GM10266 (cell line): ENCODE measurements around the gene TRABD2B.

Experiments
- DNase-seq: peaks from one replicate; pipeline ENCODE4 v3.0.0; 2012; ENCODE audit errors: extremely low spot score
- TF ChIP-seq, protein P1 (sequence below): IDR thresholded peaks from 2 replicates; pipeline ENCODE4 v1.5.1; 2012; ENCODE audit warnings: mild to moderate bottlenecking, low read depth; ENCODE audit not compliant: control insufficient read depth, insufficient read depth; ENCODE audit errors: missing control alignments

Gene TRABD2B

DNA sequence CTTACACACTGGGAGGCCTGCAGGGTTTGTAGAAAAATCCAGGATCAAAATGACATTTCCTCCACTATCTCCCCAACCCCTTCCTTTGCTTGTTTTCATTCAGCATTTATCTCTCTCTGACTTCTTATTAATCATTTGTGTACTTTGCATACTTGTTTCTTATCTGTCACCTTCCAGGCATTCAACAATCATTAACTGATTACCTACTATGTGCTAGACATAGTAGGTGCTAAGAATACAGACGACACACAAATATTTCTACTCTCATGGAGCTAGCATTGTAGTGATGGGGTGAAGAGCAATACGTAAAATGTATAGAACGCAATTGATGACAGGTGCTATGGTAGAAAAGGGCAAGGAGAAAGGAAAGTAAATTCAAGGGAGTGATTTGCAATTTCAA lies 20.9 kb downstream of the TRABD2B start:
- no peak for DNase-seq
- TF ChIP-seq, protein P1, sequence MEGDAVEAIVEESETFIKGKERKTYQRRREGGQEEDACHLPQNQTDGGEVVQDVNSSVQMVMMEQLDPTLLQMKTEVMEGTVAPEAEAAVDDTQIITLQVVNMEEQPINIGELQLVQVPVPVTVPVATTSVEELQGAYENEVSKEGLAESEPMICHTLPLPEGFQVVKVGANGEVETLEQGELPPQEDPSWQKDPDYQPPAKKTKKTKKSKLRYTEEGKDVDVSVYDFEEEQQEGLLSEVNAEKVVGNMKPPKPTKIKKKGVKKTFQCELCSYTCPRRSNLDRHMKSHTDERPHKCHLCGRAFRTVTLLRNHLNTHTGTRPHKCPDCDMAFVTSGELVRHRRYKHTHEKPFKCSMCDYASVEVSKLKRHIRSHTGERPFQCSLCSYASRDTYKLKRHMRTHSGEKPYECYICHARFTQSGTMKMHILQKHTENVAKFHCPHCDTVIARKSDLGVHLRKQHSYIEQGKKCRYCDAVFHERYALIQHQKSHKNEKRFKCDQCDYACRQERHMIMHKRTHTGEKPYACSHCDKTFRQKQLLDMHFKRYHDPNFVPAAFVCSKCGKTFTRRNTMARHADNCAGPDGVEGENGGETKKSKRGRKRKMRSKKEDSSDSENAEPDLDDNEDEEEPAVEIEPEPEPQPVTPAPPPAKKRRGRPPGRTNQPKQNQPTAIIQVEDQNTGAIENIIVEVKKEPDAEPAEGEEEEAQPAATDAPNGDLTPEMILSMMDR, result no peak

DNA sequence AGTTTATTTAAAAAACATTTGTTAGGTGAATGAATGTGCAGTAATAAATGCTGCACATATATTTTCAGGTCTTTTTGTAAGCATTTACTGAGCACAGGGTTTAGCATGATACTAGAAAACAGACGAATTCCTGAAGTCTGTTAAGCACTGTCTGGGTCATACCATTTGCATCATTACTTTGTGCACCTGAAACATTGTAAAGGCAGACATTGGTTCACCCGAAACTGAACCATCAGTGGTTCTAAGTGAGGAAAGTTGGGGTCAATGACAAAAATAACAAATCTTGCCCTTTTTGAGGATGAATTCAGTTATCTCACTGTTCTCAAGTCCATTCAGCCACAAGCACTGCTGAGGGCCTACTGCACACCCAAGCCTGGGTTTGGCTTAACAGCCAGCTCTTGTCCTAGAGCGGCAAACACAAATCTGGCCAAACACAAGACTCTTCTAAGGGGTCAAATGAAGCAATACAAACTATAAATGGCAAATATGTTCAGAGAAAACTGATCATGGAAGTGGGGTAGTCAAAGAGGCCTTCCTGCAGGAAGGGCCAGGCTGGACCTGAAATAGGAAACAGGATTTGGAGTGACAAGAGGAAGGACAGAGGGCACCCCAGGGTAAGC lies 21.8 kb downstream of the TRABD2B start:
- no peak for DNase-seq
- TF ChIP-seq, protein P1, result no peak

DNA sequence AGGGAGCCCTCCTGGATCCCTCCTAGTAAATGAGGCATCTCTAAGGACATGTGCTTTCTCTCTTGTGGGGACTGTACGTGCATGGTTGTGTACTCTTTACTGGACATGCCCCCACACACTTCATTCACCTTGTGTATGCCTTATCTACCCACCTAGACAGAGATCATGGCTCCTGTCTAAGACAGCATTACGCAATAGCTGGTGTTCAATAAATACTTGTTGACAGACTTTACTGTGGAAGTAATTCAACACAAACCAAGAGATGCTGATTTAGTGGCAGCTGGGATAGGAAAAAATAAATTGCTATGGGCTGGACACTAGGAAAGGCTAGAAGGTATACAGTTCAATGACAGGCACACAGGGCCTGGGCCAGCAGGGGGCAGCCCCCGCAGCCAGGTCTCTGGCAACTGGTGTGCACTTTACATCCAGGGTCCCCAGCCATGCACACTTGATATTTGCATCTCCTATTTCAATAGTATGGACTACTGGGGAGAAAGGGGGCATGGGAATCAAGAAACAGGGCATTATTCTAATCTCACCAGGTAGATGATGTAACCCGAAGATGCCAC lies 24.2 kb downstream of the TRABD2B start:
- TF ChIP-seq, protein P1, result peak; percentile 16
- no peak for DNase-seq

DNA sequence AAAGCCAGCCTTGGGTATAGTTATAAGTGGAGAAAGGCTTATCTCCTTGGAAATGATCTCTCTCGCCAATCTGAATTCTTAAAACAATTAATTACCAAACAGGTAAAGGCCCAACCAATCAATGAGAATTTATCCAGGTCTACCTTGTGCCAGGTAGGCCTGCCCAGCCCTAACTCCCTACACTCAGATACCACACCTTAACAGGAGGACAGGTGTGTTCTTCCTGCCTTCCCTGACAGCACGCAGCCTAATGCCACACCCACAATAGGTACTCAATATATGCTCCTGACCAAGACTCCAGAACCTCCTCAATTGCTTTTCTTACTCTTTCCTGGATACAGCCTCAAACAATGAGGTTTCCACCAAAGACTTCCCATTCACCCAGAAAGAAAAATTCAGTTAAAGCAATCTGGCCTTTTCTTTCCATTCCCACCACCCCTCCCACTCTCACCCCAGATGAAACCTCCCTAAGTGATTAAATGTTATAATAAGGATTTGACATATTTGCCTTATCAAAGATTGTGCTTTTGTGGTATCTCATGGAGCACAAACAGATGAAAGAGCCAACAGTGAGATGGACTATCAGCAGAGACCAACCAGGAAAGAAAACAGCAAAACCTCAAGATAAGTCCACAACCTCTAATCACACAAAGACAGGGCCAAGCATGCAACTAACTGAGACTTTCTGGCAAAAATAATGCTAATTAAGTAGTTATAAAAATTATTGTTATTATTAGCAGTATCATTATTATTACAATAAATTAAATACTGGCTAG lies 25.6 kb downstream of the TRABD2B start:
- TF ChIP-seq, protein P1, result no peak

DNA sequence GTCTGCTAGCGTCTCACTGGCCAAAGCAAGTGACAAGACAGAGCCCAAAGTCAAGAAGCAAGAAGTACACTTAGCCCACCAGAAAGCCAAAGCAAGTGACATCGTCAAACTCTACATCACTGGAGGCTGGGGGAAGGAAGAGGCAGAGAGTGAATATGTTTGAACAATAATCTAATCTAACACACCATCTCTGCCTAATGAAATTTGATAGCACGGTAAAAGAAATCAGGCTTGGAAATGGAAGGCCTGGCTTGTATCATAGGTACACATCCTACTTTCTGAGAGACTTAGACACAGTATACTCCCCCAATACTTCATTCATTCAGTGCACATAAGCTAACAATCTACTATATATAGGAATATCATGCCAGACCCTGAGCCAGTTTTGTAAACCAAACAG lies 26.3 kb downstream of the TRABD2B start:
- TF ChIP-seq, protein P1, result no peak
- no peak for DNase-seq

More for the DNA sequence above, 25.6 kb downstream of the TRABD2B start:
- DNase-seq, result no peak

DNA sequence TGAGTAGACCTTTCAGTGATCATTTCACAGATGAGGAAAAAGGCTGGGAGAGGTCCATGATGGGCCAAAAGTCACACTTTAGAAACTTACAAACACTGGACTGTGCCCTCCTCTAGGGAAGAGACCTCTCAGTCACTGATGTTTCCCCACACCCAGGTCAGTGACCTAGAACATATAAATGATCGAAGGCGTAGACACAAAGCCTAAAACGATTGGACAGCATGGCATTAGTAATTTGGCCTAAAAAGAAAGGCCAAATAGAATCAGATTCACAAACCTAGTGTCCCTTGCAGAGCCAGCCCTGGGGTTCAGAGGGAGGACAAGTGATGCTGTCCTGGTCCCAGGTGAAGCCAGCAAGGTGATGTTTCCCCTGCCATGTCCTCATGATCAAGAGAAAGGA lies 27.7 kb downstream of the TRABD2B start:
- no peak for DNase-seq
- TF ChIP-seq, protein P1, result no peak

DNA sequence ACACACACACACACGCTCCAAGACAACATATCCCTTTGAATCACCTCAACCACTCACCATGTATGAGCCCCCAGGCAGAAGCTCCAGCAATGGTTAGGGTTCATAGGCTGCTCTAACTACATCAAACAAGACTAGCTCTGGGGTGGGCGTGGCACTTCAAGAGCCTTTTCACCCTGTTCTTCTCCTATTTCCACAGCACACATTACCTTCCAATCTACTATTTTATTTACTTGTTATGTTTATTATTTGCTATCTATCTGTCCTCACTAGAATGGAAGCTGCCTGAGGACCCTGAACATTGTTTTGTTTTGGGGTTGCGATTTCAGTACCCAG lies 28.7 kb downstream of the TRABD2B start:
- DNase-seq, result no peak
- TF ChIP-seq, protein P1, result no peak
